Measurements from ENCODE around the gene CNDP2. TPM values are rescaled to one million over a fixed set of nuclear protein-coding genes. Genes with fewer than 3 reads are reported as not detected.
A peak's percentile ranks its signal among the peaks of the same experiment; 100 is the strongest.
"Not testable (repeated sequence)": the region's sequence is repeated elsewhere in the genome, so short reads cannot be mapped to it uniquely, and the experiment has no call there.

Gene CNDP2
- polyA plus RNA-seq, 10 donors = 49.8 to 70.6 (median 57.3) TPM

GRCh38 chr18:74515620-74516231, 19.6 kb downstream of the CNDP2 start:
- no peak for DNase-seq

GRCh38 chr18:74516271-74517235, 20.4 kb downstream of the CNDP2 start:
- DNase-seq = no peak

GRCh38 chr18:74517236-74517630, 21.1 kb downstream of the CNDP2 start:
- DNase-seq = no peak

GRCh38 chr18:74518456-74519295, 22.5 kb downstream of the CNDP2 start:
- DNase-seq = no peak

- DNase-seq = no peak
Measured at GRCh38 chr18:74519320-74520095, 23.3 kb downstream of the CNDP2 start.

GRCh38 chr18:74520096-74520833, 24.1 kb downstream of the CNDP2 start:
- no peak for DNase-seq

- no peak for DNase-seq
Measured at GRCh38 chr18:74521068-74521725, 25.0 kb downstream of the CNDP2 start.

GRCh38 chr18:74522635-74523548, 26.7 kb downstream of the CNDP2 start:
- no peak for DNase-seq

- peak in 1 of 3 donors; percentile 34 for DNase-seq
Measured at GRCh38 chr18:74524097-74524496, 27.9 kb downstream of the CNDP2 start.

GRCh38 chr18:74524915-74525314, 28.8 kb downstream of the CNDP2 start:
- DNase-seq = not testable (repeated sequence)

- DNase-seq = no peak
Measured at GRCh38 chr18:74525741-74526140, 29.6 kb downstream of the CNDP2 start.

- no peak for DNase-seq
Measured at GRCh38 chr18:74526488-74526887, 30.3 kb downstream of the CNDP2 start.

- DNase-seq = no peak
Measured at GRCh38 chr18:74528478-74528877, 32.3 kb downstream of the CNDP2 start.

- DNase-seq = no peak
Measured at GRCh38 chr18:74528913-74529312, 32.8 kb downstream of the CNDP2 start.

GRCh38 chr18:74529378-74529777, 33.2 kb downstream of the CNDP2 start:
- no peak for DNase-seq

GRCh38 chr18:74529811-74530583, 33.8 kb downstream of the CNDP2 start:
- no peak for DNase-seq

- no peak for DNase-seq
Measured at GRCh38 chr18:74530584-74530862, 34.4 kb downstream of the CNDP2 start.

GRCh38 chr18:74531043-74531442, 34.9 kb downstream of the CNDP2 start:
- DNase-seq = no peak

Data from muscle of back (tissue), 11 donors.